Esophagus mucosa (tissue), 1 donor: ENCODE results near the gene BMP2K. TPM values are rescaled to one million over a fixed set of nuclear protein-coding genes. Genes with fewer than 3 reads are reported as not detected.
"Not testable (repeated sequence)": the region's sequence is repeated elsewhere in the genome, so short reads cannot be mapped to it uniquely, and the experiment has no call there.

Experiments
- ATAC-seq: fragments of 200-7000 bp; cut with Tn5 transposase; one replicate; pipeline ENCODE4 v1.9.1; 2020
- total RNA-seq: library from RNA; stranded (reverse); gene quantifications from one replicate; pipeline ENCODE4 v1.2.4, GENCODE V29; 2023
- donor health status: DM: yes; HTN: yes; CAD: no.

The BMP2K gene
- total RNA-seq, 1 donor from 2014 or later, result 42.4 TPM

GRCh38 chr4:78795594-78796416 is 19.7 kb downstream of the BMP2K start:
- not testable (repeated sequence) for ATAC-seq

GRCh38 chr4:78796526-78796925 is 20.4 kb downstream of the BMP2K start:
- no peak for ATAC-seq

DNA sequence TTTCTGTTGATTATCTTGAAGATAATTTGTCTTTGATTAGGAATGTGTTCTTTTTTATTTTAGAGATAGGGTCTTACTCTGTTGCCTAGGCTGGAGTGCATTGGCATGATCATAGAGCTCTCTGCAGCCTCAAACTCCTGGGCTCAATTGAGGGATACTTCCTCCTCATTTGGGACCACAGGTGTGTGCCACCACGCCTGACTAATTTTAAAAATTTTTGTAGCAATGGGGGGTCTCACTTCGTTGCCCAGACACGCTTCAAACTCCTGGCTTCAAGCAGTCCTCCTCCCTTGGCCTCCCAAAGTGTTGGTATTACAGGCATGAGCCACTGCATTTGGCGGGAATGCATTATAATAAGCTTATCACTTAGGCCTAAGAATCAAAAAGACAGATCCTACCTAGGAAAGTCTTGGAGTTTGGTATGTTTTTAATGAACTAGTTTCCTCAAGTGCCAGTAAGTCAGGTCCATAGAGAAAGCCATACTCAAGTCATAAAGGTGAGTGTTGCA is 21.7 kb downstream of the BMP2K start:
- no peak for ATAC-seq

GRCh38 chr4:78799551-78800495 is 23.7 kb downstream of the BMP2K start:
- peak; percentile 52 for ATAC-seq

DNA sequence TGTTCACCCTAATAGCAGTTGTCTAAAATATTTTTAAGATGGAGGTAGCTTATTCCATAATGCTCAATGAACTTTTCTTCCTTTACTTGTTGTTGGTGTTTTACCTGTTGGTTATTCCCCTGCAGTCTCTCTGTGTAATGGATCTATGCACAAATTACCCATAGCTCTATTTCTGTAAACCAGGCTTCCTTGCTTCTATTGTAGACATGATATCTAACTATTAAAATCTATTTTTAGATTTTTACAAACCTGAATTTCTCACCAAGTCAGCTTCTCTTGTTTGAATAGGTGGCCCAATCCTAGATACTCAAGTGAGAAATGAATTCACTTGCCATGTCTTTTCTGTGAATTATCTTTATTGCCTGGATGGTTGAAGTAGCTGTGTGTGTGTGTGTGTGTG is 24.8 kb downstream of the BMP2K start:
- no peak for ATAC-seq

DNA sequence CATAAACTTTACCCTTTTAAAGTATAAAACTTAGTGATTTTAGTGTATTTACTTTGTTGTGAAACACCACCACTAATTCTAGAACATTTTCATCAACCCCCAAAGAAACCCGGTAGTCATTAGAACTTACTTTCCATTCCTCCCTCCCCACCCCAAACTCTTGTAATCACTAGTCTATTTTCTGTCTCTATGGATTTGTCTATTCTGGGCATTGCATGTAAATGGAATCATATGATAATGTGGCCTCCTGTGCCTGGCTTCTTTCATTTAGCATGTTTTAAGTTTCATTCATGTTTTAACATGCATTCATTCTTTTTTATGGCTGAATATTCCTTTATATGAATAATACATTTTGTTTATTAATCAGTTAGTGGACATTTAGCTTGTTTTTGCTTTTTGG is 27.8 kb downstream of the BMP2K start:
- ATAC-seq, result no peak

DNA sequence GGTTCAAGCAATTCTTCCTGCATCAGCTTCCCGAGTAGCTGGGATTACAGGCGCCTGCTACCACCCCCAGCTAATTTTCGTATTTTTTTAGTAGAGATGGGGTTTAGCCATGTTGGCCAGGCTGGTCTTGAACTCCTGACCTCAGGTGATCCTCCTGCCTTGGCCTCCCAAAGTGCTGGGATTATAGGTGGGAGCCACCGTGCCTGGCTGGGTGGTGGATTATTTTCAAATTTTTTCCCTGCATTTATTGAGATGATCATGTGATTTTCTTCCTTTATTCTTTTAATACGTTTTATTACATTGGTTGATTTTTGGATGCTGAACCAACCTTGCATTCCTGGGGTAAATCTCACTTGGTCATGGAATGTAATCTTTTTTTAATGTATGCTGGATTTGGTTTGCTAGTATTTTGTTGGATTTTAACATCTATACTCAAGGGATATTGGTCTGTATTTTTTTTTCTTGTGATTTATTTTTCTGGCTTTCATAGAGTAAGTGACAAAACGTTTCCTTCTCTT is 30.9 kb downstream of the BMP2K start:
- no peak for ATAC-seq

DNA sequence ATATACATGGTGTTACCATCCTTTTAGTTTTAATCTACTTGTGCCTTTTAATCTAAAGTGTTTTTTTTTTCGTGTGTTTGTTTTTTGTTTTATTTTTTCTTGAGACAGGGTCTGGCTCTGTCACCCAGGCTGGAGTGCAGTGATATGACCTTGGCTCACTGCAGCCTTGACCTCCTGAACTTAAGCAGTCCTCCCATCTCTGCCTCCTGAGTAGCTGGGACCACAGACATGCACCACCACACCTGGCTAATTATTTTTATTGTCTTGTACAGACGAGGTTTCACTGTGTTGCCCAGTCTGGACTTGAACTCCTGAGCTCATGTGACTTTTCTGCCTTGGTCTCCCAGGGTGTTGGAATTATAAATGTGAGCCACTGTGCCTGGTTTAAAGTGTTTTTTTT is 33.1 kb downstream of the BMP2K start:
- no peak for ATAC-seq

DNA sequence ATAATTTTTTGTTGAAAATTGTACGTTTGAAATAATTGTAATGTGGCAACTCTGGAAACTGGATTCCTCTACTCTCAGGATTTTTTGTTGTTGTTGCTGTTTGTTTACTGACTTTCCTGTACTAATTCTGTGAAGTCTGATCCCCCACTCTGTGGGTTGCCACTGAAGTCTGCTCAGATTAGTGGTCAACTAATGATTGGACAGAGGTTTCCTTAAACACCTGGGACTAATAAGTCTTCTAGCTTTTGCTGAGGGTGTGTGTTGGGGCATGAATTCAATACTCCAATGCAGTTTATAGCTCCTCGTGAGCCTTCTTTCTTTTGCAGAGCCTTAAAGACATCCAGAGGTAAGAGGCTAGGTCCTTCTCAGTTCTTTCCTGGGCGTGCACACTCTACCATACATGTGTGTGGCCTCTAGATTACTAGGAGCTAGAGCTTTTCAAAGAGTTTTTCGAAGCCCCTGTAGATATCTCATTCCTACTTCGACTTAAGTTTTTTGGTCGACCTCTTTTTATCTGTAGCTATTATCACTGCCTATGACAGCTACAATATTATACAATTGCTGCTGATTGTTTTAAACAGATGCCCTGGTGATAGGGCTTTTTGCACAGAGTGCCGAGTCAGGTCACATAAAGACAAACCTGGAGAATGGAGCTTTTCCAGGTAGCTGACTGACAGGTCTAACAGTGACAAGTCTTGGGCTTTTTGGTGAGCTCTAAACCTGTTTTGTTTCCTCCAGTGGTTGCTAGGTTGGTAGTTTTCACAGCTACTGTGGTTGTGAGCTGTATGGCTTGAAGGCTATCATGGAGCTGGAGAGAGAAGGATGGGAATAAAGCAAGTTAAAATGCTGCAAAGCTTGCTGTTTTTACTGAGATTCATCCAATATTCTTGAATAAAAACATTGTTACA is 34.0 kb downstream of the BMP2K start:
- ATAC-seq, result peak; percentile 73

DNA sequence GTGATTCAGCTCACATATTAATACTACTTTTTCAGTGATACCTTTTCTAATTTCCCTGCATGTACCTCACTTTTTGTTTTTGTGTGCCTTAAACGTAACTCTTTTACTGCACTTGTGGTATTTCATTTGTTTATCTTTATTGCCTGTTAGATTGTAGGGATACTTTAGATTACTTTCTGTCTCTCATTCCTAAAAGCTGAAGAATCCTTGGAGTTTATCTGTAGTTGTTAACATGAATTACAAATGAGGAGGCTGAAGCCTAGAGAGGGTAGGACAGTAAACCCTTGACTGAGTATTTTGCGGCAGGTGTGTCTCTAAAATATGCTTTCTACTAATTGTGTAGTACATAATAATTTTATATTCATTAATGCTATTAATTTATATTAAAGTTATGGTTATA is 34.9 kb downstream of the BMP2K start:
- no peak for ATAC-seq

GRCh38 chr4:78818530-78819079 is 42.5 kb downstream of the BMP2K start:
- ATAC-seq, result no peak

DNA sequence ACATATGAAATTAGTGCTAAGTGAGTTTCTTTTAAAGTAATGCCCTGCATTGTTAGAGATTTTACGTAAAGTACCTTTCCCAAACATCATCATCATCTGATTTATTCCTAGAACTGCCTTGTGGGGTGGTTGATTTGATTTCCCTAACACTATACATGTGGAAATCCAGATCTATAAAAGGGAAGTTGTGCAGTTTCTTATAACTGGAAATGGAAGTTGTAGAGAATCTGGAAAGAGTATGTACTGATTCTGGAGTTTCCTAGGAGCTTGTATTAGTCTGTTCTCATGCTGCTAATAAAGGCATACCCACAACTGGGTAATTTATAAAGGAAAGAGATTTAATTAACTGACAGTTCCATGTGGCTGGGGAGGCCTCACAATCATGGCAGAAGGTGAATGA is 47.9 kb downstream of the BMP2K start:
- no peak for ATAC-seq

DNA sequence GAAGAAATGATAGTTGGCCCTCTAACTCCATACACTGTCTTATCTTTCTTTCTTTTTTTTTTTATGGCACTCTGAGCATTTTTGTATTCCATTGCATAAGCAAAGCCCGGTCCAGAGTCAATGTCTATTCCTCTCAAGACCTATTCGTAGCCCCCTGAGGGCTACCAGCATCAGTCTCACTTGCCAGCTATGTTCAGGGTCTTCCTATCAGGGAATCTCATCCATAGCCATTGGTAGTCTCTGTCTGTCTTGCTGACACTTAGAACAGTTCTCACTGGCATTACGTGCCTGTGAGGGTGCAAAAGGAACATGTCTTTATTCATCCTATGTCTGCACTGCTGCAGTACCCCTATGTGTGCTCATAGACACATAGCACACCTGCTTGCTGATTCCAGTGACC is 51.0 kb downstream of the BMP2K start:
- ATAC-seq, result no peak

GRCh38 chr4:78829296-78829695 is 53.1 kb downstream of the BMP2K start:
- ATAC-seq, result no peak

DNA sequence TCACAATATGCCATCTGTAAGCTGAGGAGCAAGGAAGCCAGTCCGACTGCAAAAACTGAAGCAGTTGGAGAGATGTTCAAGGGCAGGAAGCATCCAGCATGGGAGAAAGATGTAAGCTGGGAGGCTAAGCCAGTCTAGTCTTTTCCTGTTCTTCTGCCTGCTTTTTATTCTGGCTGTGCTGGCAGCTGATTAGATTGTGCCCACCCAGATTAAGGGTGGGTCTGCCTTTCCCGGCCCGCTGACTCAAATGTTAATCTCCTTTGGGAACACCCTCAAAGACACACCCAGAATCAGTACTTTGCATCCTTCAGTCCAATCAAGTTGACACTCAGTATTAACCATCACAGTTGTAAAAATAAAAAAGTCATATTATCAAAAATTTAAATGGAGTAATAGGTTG is 63.5 kb downstream of the BMP2K start:
- not testable (repeated sequence) for ATAC-seq

- ATAC-seq, result not testable (repeated sequence)
Measured at GRCh38 chr4:78840286-78840685, 64.1 kb downstream of the BMP2K start.

DNA sequence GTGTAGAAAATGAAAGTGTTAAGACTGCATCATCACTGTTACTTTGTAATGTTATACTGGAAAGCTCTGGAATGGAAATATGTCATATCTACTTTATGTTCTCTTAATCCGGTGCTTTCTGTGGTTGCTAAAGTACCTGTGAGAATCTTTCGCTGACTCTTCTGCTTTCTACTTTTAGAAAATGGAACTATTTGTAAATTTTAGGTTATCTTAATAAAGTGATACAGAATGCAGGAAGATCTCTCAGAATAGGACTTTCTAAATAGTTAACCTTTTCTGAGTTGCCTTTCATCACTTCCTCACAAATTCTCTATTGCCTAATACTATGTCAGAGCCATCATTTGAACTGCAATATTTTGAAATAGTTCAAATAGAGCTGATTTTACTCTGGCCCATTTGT is 69.3 kb downstream of the BMP2K start:
- ATAC-seq, result no peak

GRCh38 chr4:78846258-78846657 is 70.1 kb downstream of the BMP2K start:
- ATAC-seq, result no peak

DNA sequence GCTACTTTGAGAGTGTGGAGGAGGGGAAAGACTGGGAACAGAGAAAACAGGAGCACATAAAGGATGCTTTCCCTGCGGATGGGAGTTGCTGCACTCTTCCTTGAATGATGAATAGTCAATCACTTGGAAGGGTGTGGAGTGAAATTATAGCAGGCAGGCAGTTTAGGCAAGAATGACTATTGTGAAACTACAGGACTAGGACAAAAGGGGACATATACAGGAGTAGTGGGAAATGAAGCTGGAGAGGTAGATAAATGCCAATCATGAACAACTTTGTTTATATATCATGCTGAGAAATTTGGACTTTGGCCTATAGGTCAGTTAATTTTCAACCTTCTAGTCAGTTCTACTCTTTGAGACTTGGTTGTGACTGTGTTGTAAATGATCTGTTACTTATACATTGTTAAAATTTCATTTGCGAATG is 86.2 kb downstream of the BMP2K start:
- no peak for ATAC-seq

DNA sequence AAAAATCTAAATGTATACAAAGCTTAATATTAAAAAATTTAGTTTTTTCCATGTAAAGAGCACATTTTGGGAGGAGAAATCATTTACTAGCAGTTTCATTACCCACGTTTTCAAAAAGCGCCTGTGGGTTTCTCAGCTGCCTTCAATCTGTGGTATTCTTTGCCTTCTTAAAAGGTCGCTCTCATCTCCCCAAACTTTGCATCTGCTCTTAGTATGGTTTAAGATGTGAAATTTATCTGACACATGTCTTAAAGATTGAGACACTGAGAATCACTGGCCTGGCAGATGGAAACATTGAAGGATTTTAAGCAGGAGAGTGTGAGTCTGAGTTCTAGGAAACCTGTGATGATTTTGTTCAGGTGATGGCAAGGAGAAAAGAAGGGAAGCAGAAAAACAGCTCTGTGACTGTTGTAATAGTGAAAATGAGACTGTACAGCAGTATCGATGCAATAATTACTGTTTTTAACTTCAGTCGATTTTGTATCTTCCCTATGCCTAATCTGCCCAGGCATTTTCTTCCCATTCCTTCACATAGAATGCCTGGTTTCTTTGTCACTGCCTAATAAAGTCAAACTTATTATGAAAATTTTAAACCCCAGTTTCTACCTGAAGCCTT is 87.2 kb downstream of the BMP2K start:
- no peak for ATAC-seq

DNA sequence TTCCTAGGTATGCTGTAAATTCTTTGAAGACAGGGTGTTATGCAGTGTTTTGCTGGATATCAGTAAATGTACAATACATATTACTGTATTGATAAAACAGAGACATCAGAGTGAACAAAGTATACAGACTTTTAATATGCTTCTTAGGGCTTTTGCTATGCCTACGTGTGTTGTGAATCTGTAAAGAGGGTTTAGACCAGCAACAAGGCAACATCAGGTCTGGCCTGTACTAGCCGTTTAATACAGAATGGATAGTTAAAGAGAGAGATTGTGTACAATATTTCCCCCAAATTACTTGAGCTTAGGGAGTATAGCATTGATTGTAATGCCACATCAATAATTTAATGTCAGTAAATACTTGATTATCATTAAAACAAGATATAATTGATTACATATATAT is 87.8 kb downstream of the BMP2K start:
- no peak for ATAC-seq
